Right lobe of liver (tissue), 6 donors: ENCODE measurements around the gene FANCD2. TPM values are rescaled to one million over a fixed set of nuclear protein-coding genes. Genes with fewer than 3 reads are reported as not detected.

ENCODE experiments used
- ATAC-seq, 4 donors: fragments of 200-7000 bp; cut with Tn5 transposase; one replicate each; pipeline ENCODE4 v1.9.1; 2020; ENCODE audit warnings: mild to moderate bottlenecking in 4 of 4, moderate library complexity in 4 of 4
- DNase-seq, 3 donors: peaks; one replicate each; pipeline ENCODE4 v3.0.0-alpha.2; 2020
- H3K27ac ChIP-seq, 3 donors: fragments of 200-600 bp; one replicate each; pipeline ENCODE4 v1.8.0; 2022
- H3K27me3 ChIP-seq, 2 donors: fragments of 200-600 bp; one replicate each; pipeline ENCODE4 v1.8.0; 2022
- H3K36me3 ChIP-seq, 4 donors: fragments of 200-600 bp; sonication (generic) in 1 of 4; one replicate each; pipeline versions ENCODE4 v1.5.1 to v1.8.0; 2017 to 2022; ENCODE audit warnings: control low read depth in 1 of 4
- H3K4me1 ChIP-seq, 4 donors: fragments of 200-600 bp; sonication (generic) in 1 of 4; one replicate each; pipeline versions ENCODE4 v1.5.1 to v1.8.0; 2017 to 2022; ENCODE audit warnings: control low read depth in 1 of 4
- H3K4me3 ChIP-seq, 3 donors: fragments of 200-600 bp; one replicate each; pipeline ENCODE4 v1.8.0; 2022
- H3K9me3 ChIP-seq, 4 donors: fragments of 200-600 bp; sonication (generic) in 1 of 4; one replicate each; pipeline versions ENCODE4 v1.5.1 to v1.8.0; 2017 to 2022; ENCODE audit warnings: control low read depth in 1 of 4
- POLR2A ChIP-seq: fragments of 450-650 bp; IDR thresholded peaks from one replicate; pipeline ENCODE4 v1.6.1; 2017; ENCODE audit warnings: antibody characterized with exemption, mild to moderate bottlenecking
- WGBS: methylation state at CpG from one replicate; pipeline ENCODE4 v1.1.6; 2018; ENCODE audit warnings: low coverage, low lambda C conversion rate; ENCODE audit not compliant: insufficient coverage; ENCODE audit errors: missing lambda C conversion rate; 5-methylcytosine and 5-hydroxymethylcytosine counted together
- intact Hi-C, 2 donors: fragments of 100-400 bp; cut with DNase I; formaldehyde crosslinking; loops; one replicate each; pipeline versions ENCODE4 v1.11.2 to v1.14.1; 2022
- small RNA-seq, 2 experiments: library from RNA; depleted of rRNA; stranded (forward); fragments of <200 nt; gene quantifications; one replicate each; pipeline ENCODE3, GENCODE V24; 2016
- total RNA-seq, 6 experiments: library from RNA; depleted of rRNA in 2 of 6; stranded (reverse); fragments of >200 nt in 2 of 6; fragmentation: NEBNext Ultra II Directional in 3 of 6; extraction: Animal tissue kit (Norgen Biotek cat#: 25700) in 3 of 6; gene quantifications; one replicate each; pipeline versions ENCODE4 v1.1.0 to v1.2.4, GENCODE V29; 2016 to 2023
- TF ChIP-seq, protein P1 (sequence below), 4 donors: fragments of 200-600 bp in 3 of 4; fragments of 450-650 bp in 1 of 4; IDR thresholded peaks; one replicate each; pipeline versions ENCODE4 v1.5.1 to v1.8.0; 2016 to 2022; ENCODE audit warnings: antibody characterized with exemption in 4 of 4, mild to moderate bottlenecking in 2 of 4
- donor health status: DM: no; HTN: yes; CAD: no.
- donor health status: DM: no; HTN: no; CAD: no.
- donor health status: DM: no; HTN: no; CAD: no.
- donor health status: DM: no; HTN: yes; CAD: no.
- donor health status: DM: no; HTN: yes; CAD: no.

The FANCD2 gene
- total RNA-seq, 6 experiments from 2014 or later = 0.40 to 4.8 (median 1.8) TPM

DNA sequence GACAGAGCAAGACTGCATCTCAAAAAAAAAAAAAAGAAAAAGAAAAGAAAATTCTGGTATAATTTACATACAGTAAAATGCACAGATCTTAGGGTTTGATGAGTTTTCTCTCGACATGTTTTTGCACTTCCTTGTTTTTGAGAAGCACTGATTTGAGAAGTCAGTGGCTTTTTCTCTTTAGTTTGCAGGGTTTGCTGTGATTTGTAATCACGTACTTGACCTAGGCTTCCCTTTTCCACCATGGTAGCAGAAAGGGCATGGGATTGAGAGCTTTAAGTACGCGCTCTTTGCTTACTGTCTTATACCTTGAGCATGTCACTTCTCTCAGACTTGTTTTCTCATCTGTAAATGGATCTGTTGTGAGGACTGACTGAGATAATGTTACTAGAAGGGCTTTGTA, 119.4 kb downstream of the FANCD2 start:
- H3K9me3 ChIP-seq = no peaks in the 10 kb centered on the region
- H3K27me3 ChIP-seq = no peaks in the 10 kb centered on the region
- 72% methylated on average over 4 of the region's 4 CpGs for WGBS
- DNase-seq (no peak), ATAC-seq (no peak)
- TF ChIP-seq, protein P1, sequence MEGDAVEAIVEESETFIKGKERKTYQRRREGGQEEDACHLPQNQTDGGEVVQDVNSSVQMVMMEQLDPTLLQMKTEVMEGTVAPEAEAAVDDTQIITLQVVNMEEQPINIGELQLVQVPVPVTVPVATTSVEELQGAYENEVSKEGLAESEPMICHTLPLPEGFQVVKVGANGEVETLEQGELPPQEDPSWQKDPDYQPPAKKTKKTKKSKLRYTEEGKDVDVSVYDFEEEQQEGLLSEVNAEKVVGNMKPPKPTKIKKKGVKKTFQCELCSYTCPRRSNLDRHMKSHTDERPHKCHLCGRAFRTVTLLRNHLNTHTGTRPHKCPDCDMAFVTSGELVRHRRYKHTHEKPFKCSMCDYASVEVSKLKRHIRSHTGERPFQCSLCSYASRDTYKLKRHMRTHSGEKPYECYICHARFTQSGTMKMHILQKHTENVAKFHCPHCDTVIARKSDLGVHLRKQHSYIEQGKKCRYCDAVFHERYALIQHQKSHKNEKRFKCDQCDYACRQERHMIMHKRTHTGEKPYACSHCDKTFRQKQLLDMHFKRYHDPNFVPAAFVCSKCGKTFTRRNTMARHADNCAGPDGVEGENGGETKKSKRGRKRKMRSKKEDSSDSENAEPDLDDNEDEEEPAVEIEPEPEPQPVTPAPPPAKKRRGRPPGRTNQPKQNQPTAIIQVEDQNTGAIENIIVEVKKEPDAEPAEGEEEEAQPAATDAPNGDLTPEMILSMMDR (IDR thresholded peaks at IDR 0.05) = no peak
- no peak overlapping the region for H3K4me3 ChIP-seq
- H3K4me1 ChIP-seq = peaks cover 0 to 28% (median 9%) of the 10 kb centered on the region in 4 donors
- peaks cover 0 to 34% (median 11%) of the 10 kb centered on the region in 4 donors for H3K36me3 ChIP-seq
- H3K27ac ChIP-seq = no peak overlapping the region
- intact Hi-C loops = no loop called here

DNA sequence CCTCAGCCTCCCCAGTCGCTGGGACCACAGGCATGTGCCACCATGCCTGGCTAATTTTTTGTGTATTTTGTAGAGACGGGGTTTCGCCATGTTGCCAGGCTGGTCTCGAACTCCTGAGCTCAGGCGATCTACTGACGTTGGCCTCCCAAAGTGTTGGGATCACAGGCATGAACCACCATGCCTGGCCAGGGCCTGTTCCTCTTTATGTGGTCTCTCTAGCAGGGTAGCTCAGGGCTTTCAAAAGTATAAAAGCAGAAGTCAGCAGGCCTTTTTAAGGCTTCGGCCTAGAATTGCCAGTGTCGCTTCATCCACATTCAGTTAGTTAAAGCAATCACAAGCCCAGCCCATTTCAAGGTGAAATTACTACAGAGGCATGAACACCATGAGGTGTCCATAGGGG, 123.0 kb downstream of the FANCD2 start:
- no peaks in the 10 kb centered on the region for H3K9me3 ChIP-seq
- DNase-seq = no peak
- ATAC-seq = peak; percentile 30 to 58 (median 42)
- TF ChIP-seq, protein P1 (IDR thresholded peaks at IDR 0.05) = no peak
- no peak for TF ChIP-seq POLR2A
- intact Hi-C loops = no loop called here
- no peak overlapping the region for H3K4me3 ChIP-seq
- peaks cover 0 to 10% (median 5%) of the 10 kb centered on the region in 4 donors for H3K4me1 ChIP-seq
- WGBS = no CpG with 5 or more reads among the region's 8 CpGs
- H3K27me3 ChIP-seq = no peaks in the 10 kb centered on the region
- H3K36me3 ChIP-seq = peaks cover 0 to 53% (median 20%) of the 10 kb centered on the region in 4 donors
- no peak overlapping the region for H3K27ac ChIP-seq

DNA sequence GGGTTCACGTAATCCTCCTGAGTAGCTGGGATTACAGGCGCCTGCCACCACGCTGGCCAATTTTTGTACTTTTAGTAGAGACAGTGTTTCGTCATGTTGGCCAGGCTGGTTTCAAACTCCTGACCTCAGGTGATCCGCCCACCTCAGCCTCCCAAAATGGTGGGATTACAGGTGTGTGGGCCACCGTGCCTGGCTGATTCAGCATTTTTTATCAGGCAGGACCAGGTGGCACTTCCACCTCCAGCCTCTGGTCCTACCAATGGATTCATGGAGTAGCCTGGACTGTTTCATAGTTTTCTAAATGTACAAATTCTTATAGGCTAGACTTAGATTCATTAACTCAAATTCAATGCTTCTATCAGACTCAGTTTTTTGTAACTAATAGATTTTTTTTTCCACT, 124.8 kb downstream of the FANCD2 start:
- Histone ChIP-seq H3K4me1 (no peaks in the 10 kb centered on the region), H3K27me3 (no peaks in the 10 kb centered on the region), H3K27ac (no peak overlapping the region), H3K36me3 (peaks cover 0 to 48% (median 20%) of the 10 kb centered on the region in 4 donors), H3K9me3 (no peaks in the 10 kb centered on the region), H3K4me3 (no peak overlapping the region)
- TF ChIP-seq, protein P1 (IDR thresholded peaks at IDR 0.05) = no peak
- no peak for TF ChIP-seq POLR2A
- no peak for ATAC-seq
- intact Hi-C loops = no loop called here
- 0% methylated on average over 1 of the region's 6 CpGs for WGBS
- DNase-seq = no peak

Small RNA genes lying within 50 kb of the gene (small RNA-seq; reads per million reads assigned to genes)
- 0 reads per million in 2 experiments for gene CYCSP10
- gene RNU6-670P = 0 reads per million in 2 experiments

Other genes with a start within 250 kb of the FANCD2 start
- gene TADA3, start 234.0 kb upstream of the FANCD2 start, total RNA-seq = 10 to 100 TPM; 24.6 to 43.8 (median 28.1) TPM
- gene ARPC4, start 233.4 kb upstream of the FANCD2 start, total RNA-seq = 10 to 100 TPM; 42.0 to 80.3 (median 57.3) TPM
- 10 to 100 TPM in 3 of 6 experiments, 1 to 10 TPM in 3; 4.5 to 11.0 (median 8.6) TPM for gene TTLL3, start 216.2 kb upstream of the FANCD2 start, total RNA-seq
- gene RPUSD3, start 182.4 kb upstream of the FANCD2 start, total RNA-seq = 10 to 100 TPM; 15.8 to 34.6 (median 22.4) TPM
- gene CIDEC, start 146.2 kb upstream of the FANCD2 start, total RNA-seq = 100 to 1,000 TPM in 1 of 6 experiments, 10 to 100 TPM in 1, 1 to 10 TPM in 4; 1.0 to 101 (median 2.7) TPM
- 10 to 100 TPM; 20.5 to 40.6 (median 26.5) TPM for gene JAGN1, start 135.8 kb upstream of the FANCD2 start, total RNA-seq
- gene IL17RE, start 123.6 kb upstream of the FANCD2 start, total RNA-seq = 1 to 10 TPM; 1.1 to 4.6 (median 2.2) TPM
- 10 to 100 TPM; 19.5 to 53.4 (median 40.1) TPM for gene IL17RC, start 109.3 kb upstream of the FANCD2 start, total RNA-seq
- 10 to 100 TPM; 22.4 to 43.5 (median 30.5) TPM for gene CRELD1, start 92.6 kb upstream of the FANCD2 start, total RNA-seq
- under 1 TPM; 0.19 to 0.92 (median 0.35) TPM for gene PRRT3, start 74.0 kb upstream of the FANCD2 start, total RNA-seq
- 10 to 100 TPM; 37.3 to 67.9 (median 51.2) TPM for gene EMC3, start 39.6 kb upstream of the FANCD2 start, total RNA-seq
- gene FANCD2OS, start 81.8 kb downstream of the FANCD2 start, total RNA-seq = not detected
- 10 to 100 TPM; 41.2 to 55.3 (median 42.7) TPM for gene BRK1, start 89.2 kb downstream of the FANCD2 start, total RNA-seq
- 10 to 100 TPM; 15.5 to 25.2 (median 19.9) TPM for gene VHL, start 115.3 kb downstream of the FANCD2 start, total RNA-seq
- gene IRAK2, start 138.5 kb downstream of the FANCD2 start, total RNA-seq = 10 to 100 TPM in 3 of 6 experiments, 1 to 10 TPM in 3; 4.2 to 16.0 (median 8.4) TPM
- 10 to 100 TPM in 3 of 6 experiments, 1 to 10 TPM in 3; 7.2 to 13.4 (median 10.1) TPM for gene TATDN2, start 222.0 kb downstream of the FANCD2 start, total RNA-seq